Calu3 (cell line): Measurements from ENCODE around the gene TM7SF2. TPM values are rescaled to one million over a fixed set of nuclear protein-coding genes. Genes with fewer than 3 reads are reported as not detected.

Experiments used
- BruUV-seq: library from RNA; stranded (reverse); fragments of 400-500 nt; replicated peaks from 2 replicates; lab custom pipeline; 2021; lab: Mats Ljungman, UMichigan
- CTCF ChIA-PET: fragments of 300-600 bp; sonication (Branson Sonifier 250); formaldehyde crosslinking; loops from one replicate; lab custom pipeline; 2022; ENCODE audit warnings: antibody characterized with exemption; lab: Charles Lee
- DNase-seq: peaks from one replicate; pipeline ENCODE4 v3.0.0; 2022
- H3K27ac Mint-ChIP-seq: one replicate; pipeline ENCODE4 v1.8.0; 2022; ENCODE audit warnings: mixed read lengths; ENCODE audit not compliant: unreplicated experiment
- H3K27me3 Mint-ChIP-seq: one replicate; pipeline ENCODE4 v1.8.0; 2022; ENCODE audit warnings: mixed read lengths; ENCODE audit not compliant: unreplicated experiment
- H3K36me3 Mint-ChIP-seq: one replicate; pipeline ENCODE4 v1.8.0; 2022; ENCODE audit warnings: mild to moderate bottlenecking, moderate library complexity, mixed read lengths; ENCODE audit not compliant: insufficient read depth, unreplicated experiment
- H3K4me1 Mint-ChIP-seq: one replicate; pipeline ENCODE4 v1.8.0; 2022; ENCODE audit warnings: mild to moderate bottlenecking, low read depth, mixed read lengths; ENCODE audit not compliant: unreplicated experiment
- H3K4me3 Mint-ChIP-seq: one replicate; pipeline ENCODE4 v1.8.0; 2022; ENCODE audit warnings: mild to moderate bottlenecking, low read depth, moderate library complexity, mixed read lengths; ENCODE audit not compliant: unreplicated experiment
- H3K9me3 Mint-ChIP-seq: one replicate; pipeline ENCODE4 v1.8.0; 2022; ENCODE audit warnings: low read depth, mixed read lengths; ENCODE audit not compliant: unreplicated experiment
- intact Hi-C: fragments of 100-400 bp; cut with micrococcal nuclease; formaldehyde crosslinking; loops from one replicate; pipeline ENCODE4 v1.10.0; 2022; ENCODE audit not compliant: unreplicated experiment
- total RNA-seq: library from RNA; stranded (reverse); gene quantifications from 2 replicates; pipeline ENCODE4 v1.2.3, GENCODE V29; 2022
- TF ChIP-seq, protein P1 (sequence below): fragments of 200-600 bp; IDR thresholded peaks from one replicate; pipeline ENCODE4 v1.8.0; 2022; ENCODE audit warnings: antibody characterized with exemption; ENCODE audit not compliant: unreplicated experiment

The TM7SF2 gene
- total RNA-seq, 1 experiment from 2014 or later = 41.2 TPM

- H3K36me3 Mint-ChIP-seq = peaks cover 10% of the 10 kb centered on the region
- no peak for DNase-seq
- H3K4me1 Mint-ChIP-seq = no peaks in the 10 kb centered on the region
- H3K9me3 Mint-ChIP-seq = no peaks in the 10 kb centered on the region
- intact Hi-C loops = no loop called here
- BruUV-seq = no TSS peak
- CTCF ChIA-PET = no interaction called here
- no peak overlapping the region for H3K27ac Mint-ChIP-seq
- H3K4me3 Mint-ChIP-seq = no peak overlapping the region
- no peaks in the 10 kb centered on the region for H3K27me3 Mint-ChIP-seq
- TF ChIP-seq, protein P1, sequence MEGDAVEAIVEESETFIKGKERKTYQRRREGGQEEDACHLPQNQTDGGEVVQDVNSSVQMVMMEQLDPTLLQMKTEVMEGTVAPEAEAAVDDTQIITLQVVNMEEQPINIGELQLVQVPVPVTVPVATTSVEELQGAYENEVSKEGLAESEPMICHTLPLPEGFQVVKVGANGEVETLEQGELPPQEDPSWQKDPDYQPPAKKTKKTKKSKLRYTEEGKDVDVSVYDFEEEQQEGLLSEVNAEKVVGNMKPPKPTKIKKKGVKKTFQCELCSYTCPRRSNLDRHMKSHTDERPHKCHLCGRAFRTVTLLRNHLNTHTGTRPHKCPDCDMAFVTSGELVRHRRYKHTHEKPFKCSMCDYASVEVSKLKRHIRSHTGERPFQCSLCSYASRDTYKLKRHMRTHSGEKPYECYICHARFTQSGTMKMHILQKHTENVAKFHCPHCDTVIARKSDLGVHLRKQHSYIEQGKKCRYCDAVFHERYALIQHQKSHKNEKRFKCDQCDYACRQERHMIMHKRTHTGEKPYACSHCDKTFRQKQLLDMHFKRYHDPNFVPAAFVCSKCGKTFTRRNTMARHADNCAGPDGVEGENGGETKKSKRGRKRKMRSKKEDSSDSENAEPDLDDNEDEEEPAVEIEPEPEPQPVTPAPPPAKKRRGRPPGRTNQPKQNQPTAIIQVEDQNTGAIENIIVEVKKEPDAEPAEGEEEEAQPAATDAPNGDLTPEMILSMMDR = no peak
These were observed 7.0 kb upstream of the TM7SF2 start for GRCh38 chr11:65104628-65105027.

GRCh38 chr11:65107078-65107477 is 4.6 kb upstream of the TM7SF2 start:
- Mint-ChIP-seq H3K9me3 (no peaks in the 10 kb centered on the region), H3K27ac (no peak overlapping the region), H3K4me1 (peaks cover 20% of the 10 kb centered on the region), H3K4me3 (no peak overlapping the region), H3K36me3 (peaks cover 32% of the 10 kb centered on the region), H3K27me3 (no peaks in the 10 kb centered on the region)
- no TSS peak for BruUV-seq
- DNase-seq = no peak
- TF ChIP-seq, protein P1 = no peak
- CTCF ChIA-PET = no interaction called here
- intact Hi-C loops = no loop called here

GRCh38 chr11:65107751-65108468 is 3.8 kb upstream of the TM7SF2 start:
- intact Hi-C loops = no loop called here
- TF ChIP-seq, protein P1 = no peak
- Mint-ChIP-seq H3K9me3 (no peaks in the 10 kb centered on the region), H3K27me3 (no peaks in the 10 kb centered on the region), H3K27ac (no peak overlapping the region), H3K4me1 (peaks cover 20% of the 10 kb centered on the region), H3K4me3 (no peak overlapping the region), H3K36me3 (peaks cover 41% of the 10 kb centered on the region)
- CTCF ChIA-PET = interaction anchor here (0.6 to 1.7 kb wide), 2 partner anchors 10 to 150 kb away, joined by 3 read pairs; no protein-coding TSS in a partner anchor
- no TSS peak for BruUV-seq
- no peak for DNase-seq

- BruUV-seq = no TSS peak
- CTCF ChIA-PET = interaction anchor here (0.5 to 1.7 kb wide), 3 partner anchors 10 to 150 kb away, joined by 3 to 6 read pairs (median 3); no protein-coding TSS in a partner anchor
- intact Hi-C loops = no loop called here
- TF ChIP-seq, protein P1 = no peak
- DNase-seq = no peak
- no peak overlapping the region for H3K27ac Mint-ChIP-seq
- no peak overlapping the region for H3K4me3 Mint-ChIP-seq
- H3K4me1 Mint-ChIP-seq = peaks cover 26% of the 10 kb centered on the region
- H3K9me3 Mint-ChIP-seq = no peaks in the 10 kb centered on the region
- H3K27me3 Mint-ChIP-seq = no peaks in the 10 kb centered on the region
- H3K36me3 Mint-ChIP-seq = peaks cover 45% of the 10 kb centered on the region
These were observed 3.1 kb upstream of the TM7SF2 start for GRCh38 chr11:65108469-65109123.
